Measurements from ENCODE around the gene TTLL6. TPM values are rescaled to one million over a fixed set of nuclear protein-coding genes. Genes with fewer than 3 reads are reported as not detected.

Gene TTLL6
- total RNA-seq, 1 donor from 2014 or later = not detected

- no peak for DNase-seq (ENCODE audit: low read depth in 2 of 2)
Measured at GRCh38 chr17:48760411-48760810, 56.6 kb downstream of the TTLL6 start.

GRCh38 chr17:48759288-48759687 lies 57.7 kb downstream of the TTLL6 start:
- no peak for DNase-seq (ENCODE audit: low read depth in 2 of 2)

- DNase-seq (ENCODE audit: low read depth in 2 of 2) = no peak
Measured at GRCh38 chr17:48757524-48757961, 59.5 kb downstream of the TTLL6 start.

- DNase-seq (ENCODE audit: low read depth in 2 of 2) = no peak
Measured at GRCh38 chr17:48756830-48757251, 60.2 kb downstream of the TTLL6 start.

- no peak for DNase-seq (ENCODE audit: low read depth in 2 of 2)
Measured at GRCh38 chr17:48755356-48755755, 61.7 kb downstream of the TTLL6 start.

GRCh38 chr17:48754500-48755261 lies 62.3 kb downstream of the TTLL6 start:
- DNase-seq (ENCODE audit: low read depth in 2 of 2) = no peak

- no peak for DNase-seq (ENCODE audit: low read depth in 2 of 2)
Measured at GRCh38 chr17:48753794-48754499, 63.1 kb downstream of the TTLL6 start.

- no peak for DNase-seq (ENCODE audit: low read depth in 2 of 2)
Measured at GRCh38 chr17:48752399-48753288, 64.4 kb downstream of the TTLL6 start.

GRCh38 chr17:48751733-48752398 lies 65.2 kb downstream of the TTLL6 start:
- no peak for DNase-seq (ENCODE audit: low read depth in 2 of 2)

GRCh38 chr17:48751172-48751571 lies 65.9 kb downstream of the TTLL6 start:
- no peak for DNase-seq (ENCODE audit: low read depth in 2 of 2)

- no peak for DNase-seq (ENCODE audit: low read depth in 2 of 2)
Measured at GRCh38 chr17:48749621-48750553, 67.1 kb downstream of the TTLL6 start.

- no peak for DNase-seq (ENCODE audit: low read depth in 2 of 2)
Measured at GRCh38 chr17:48748718-48749566, 68.1 kb downstream of the TTLL6 start.

GRCh38 chr17:48747445-48748363 lies 69.3 kb downstream of the TTLL6 start:
- no peak for DNase-seq (ENCODE audit: low read depth in 2 of 2)

- no peak for DNase-seq (ENCODE audit: low read depth in 2 of 2)
Measured at GRCh38 chr17:48746916-48747444, 70.0 kb downstream of the TTLL6 start.

GRCh38 chr17:48745381-48746275 lies 71.4 kb downstream of the TTLL6 start:
- DNase-seq (ENCODE audit: low read depth in 2 of 2) = no peak

GRCh38 chr17:48740537-48740936 lies 76.5 kb downstream of the TTLL6 start:
- DNase-seq (ENCODE audit: low read depth in 2 of 2) = no peak
